GM19328 (cell line): ENCODE results near the gene PJA1.

Experiments
- ATAC-seq: cut with Tn5 transposase; IDR thresholded peaks from one replicate; pipeline ENCODE4 v1.9.1; 2021; ENCODE audit warnings: mild to moderate bottlenecking, moderate library complexity; ENCODE audit not compliant: unreplicated experiment

PJA1 gene

DNA sequence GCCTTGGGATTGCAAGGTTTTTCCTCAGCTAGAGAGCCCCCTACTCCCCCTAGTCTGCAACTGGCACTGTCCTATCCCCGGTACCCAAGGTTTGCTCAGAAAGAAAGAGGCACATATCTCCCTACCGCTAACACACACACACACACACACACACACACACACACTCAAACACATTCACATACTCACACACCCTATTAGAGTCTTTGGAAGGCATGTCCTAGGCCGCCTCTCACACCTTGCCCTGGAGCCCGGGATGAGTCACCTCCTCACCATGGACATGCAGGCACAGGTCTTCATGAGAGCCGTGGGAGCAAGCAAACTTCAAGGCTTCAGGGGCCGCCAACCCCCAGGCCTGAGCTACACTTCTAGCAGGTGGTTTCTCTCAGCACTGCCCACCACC, 49.2 kb downstream of the PJA1 start:
- no peak for ATAC-seq

DNA sequence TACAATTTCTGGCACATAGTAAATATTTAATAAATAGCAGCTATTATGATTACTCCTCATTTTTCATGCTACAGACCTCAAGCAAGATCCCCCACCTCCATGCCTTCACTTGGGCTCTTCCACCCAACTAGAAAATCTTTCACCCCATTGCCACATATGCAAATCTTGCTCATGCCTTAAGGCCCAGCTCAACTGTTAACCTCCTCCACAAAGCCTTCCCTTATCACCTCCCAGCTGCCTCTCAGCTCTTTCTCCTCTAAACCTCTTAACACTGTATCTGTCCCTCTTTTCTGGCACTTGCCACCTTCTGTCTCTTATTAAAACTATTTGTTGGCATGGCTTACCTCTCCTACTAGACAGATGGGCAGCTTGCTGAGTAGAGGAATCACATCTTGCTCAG, 51.5 kb downstream of the PJA1 start:
- ATAC-seq, result no peak
